ENCODE results near the gene TYMS. TPM values are rescaled to one million over a fixed set of nuclear protein-coding genes. Genes with fewer than 3 reads are reported as not detected.

TYMS gene
- total RNA-seq (2014; rRNA removed), result 49.4 and 72.3 TPM in 2 replicates
- 152 TPM for polyA plus RNA-seq (2012)

DNA sequence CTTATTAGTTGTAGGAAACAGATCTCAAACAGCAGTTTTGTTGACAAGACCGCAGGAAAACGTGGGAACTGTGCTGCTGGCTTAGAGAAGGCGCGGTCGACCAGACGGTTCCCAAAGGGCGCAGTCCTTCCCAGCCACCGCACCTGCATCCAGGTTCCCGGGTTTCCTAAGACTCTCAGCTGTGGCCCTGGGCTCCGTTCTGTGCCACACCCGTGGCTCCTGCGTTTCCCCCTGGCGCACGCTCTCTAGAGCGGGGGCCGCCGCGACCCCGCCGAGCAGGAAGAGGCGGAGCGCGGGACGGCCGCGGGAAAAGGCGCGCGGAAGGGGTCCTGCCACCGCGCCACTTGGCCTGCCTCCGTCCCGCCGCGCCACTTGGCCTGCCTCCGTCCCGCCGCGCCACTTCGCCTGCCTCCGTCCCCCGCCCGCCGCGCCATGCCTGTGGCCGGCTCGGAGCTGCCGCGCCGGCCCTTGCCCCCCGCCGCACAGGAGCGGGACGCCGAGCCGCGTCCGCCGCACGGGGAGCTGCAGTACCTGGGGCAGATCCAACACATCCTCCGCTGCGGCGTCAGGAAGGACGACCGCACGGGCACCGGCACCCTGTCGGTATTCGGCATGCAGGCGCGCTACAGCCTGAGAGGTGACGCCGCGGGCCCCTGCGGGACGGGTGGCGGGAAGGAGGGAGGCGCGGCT lies at the start of gene TYMS:
TYMS (plus strand) TSS at position 343 of the 690 bp plus-strand sequence; CDS start at position 433, 90 bp downstream.
- DNase-seq (ENCODE audit: low read depth), result peak; percentile 62

DNA sequence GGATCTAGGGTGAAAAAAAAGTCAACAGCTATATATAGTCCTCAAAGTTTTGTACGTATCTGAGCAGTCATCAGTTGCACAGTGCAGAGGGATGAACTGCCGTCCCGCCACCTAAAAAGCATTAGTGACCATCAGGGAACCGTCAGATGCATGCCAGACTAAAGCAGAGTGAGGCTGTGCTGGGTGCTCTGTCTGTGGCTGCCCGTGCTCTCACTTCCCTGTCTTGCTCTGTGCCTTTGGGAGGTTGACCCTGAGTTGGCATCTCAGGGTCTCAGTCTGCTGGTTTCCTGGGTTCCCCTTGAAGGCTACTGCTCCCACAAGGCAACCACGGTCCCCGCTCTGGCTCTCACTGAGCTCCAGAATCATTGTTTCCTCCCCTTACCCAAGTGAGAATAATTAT lies 49.5 kb upstream of the TYMS start:
- no peak for DNase-seq (ENCODE audit: low read depth)

- no peak for DNase-seq (ENCODE audit: low read depth)
These were observed 47.1 kb upstream of the TYMS start for GRCh38 chr18:610214-610928.

DNA sequence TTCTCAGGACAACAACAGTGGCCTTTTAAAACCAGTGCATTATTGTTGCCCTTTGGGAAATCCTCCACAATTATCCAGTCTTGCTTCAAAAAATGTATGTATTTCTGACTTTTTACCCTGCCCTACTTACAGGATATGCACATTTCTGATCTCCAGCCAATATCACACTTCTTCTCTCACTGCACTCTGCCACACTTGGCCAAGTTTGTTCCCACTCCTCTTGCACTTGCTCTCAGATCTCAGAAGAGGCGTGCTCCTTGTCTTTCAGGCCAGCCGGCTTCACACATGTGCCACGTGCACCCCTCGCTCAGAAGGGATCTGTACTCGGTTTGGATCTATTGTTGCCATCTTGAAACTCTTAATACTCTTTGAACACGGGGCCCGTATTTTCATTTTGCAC lies 45.3 kb upstream of the TYMS start:
- no peak for DNase-seq (ENCODE audit: low read depth)

DNA sequence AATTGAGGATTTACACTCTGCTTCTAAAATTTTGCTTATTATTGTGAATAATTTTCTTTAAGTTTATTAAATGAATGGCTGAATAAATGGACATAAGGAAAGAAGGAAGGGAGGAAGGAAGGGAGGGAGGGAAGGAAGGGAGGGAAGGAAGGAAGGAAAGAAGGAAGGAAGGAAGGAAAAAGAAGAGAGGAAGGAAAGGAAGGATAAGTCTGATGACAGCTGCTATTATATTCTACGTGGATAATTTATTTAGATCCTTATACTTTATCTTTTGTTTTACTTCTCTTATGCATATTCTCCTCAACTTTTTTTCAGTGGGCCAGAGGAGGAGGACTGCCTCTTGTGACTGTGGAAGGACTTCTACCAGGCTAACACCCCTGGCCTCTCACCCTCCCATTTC lies 43.3 kb upstream of the TYMS start:
- no peak for DNase-seq (ENCODE audit: low read depth)

DNA sequence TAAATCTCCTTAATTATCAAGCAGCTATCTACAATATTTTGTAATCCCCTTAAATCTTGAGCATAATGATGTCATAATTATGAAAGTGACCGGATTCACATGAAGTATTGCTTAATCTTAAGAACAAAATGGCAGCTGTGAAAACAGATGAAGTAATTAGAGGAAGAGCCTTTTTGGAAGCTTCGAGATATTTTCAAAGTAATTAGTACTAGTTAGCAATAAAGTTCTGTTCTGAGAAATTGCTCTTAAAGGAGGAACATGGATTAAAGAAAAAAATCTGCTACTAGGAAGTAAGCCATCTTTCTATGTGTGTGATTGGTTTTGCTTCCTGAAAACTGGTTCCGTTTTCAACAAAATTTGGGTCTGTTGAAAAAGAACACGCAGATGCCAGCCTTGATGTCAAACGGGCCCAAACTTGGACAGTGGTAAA lies 42.3 kb upstream of the TYMS start:
- DNase-seq (ENCODE audit: low read depth), result no peak

DNA sequence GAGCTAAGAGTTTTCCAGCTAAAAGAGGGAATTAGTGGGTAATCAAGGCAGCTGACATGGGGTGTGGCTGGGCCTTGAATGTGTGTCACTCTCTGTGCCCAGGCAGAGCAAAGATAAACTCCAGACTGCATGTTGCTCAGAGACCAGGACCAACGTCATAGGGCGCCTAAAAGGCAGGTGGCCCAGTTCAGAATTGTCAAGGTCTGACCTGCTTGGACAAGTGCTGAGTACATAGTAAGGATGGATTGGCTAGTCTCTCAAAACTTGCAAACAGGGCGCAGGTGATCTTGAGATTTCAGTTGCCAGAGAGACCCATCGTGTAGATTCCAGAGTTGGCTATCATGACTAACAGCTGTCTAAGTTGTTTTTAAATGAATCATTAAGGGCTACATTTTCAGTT lies 41.7 kb upstream of the TYMS start:
- DNase-seq (ENCODE audit: low read depth), result no peak

DNA sequence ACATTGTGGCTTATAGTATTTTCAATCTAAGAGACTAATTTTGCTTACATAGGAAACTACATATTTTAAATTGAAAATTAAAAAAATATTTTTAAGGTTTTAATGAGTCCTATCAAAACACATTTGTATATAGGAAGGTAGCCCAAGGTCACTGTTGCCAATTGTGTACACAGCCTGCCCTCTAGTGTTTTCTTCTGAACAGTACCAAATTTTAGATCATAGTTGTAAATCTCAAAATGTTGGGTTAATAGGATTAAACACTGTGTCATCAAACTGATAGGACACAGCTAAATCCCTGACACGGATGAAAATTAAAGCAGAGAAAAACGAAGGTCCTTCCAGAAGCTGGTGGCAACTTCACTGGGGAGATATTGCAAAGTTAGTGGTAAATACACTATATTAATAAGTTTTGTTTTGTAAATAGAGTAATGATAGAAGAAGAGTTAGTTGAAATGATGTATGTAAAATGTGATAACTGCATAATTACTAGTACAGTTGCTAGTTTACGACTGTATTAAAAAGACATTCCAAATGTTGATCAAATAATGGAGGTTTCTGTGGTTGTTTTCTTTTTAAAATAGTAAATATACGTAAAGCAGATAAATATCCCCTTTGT lies 41.0 kb upstream of the TYMS start:
- peak; percentile 41 for DNase-seq (ENCODE audit: low read depth)

- DNase-seq (ENCODE audit: low read depth), result no peak
These were observed 39.4 kb upstream of the TYMS start for GRCh38 chr18:617970-618504.

DNA sequence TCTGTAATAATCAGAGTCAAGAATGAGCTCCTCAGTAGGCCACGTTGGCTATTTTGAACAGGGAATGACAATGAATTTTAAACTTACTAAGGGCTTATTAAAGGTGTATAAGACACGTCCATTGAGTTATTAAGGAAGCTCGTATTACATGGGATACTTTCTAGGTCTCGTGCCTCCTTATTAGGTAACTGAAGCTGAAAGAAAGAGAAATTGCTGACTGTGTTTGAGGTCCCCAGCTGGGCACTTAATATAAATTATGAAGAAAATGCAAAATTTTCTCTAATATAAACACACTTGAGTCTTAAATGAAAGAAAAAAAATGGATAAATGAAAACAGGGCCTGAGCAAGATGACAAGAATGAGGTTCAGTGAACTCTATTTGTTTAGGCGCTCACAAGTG lies 38.8 kb upstream of the TYMS start:
- no peak for DNase-seq (ENCODE audit: low read depth)

- peak; percentile 81 for DNase-seq (ENCODE audit: low read depth)
These were observed 36.0 kb upstream of the TYMS start for GRCh38 chr18:621291-622043.

DNA sequence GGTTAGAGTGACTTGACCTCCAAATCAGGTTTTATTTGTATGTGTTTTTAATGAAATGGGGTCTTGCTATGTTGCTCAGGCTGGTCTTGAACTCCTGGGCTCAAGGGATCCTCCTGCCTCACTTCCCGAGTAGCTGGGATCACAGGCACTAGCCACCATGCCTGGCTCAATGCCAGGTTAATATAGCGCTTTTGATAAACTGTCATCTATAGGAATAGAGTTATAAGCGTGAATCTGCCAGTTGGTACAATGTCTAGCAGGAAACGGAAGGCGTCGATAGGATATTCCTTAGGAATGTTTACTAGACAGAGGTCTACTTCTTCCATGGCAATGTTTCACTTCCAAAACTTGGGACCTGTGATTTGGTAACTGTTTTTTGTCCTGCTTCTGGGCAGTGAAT lies 35.2 kb upstream of the TYMS start:
- no peak for DNase-seq (ENCODE audit: low read depth)

- peak; percentile 70 for DNase-seq (ENCODE audit: low read depth)
These were observed 33.5 kb upstream of the TYMS start for GRCh38 chr18:623761-624620.

DNA sequence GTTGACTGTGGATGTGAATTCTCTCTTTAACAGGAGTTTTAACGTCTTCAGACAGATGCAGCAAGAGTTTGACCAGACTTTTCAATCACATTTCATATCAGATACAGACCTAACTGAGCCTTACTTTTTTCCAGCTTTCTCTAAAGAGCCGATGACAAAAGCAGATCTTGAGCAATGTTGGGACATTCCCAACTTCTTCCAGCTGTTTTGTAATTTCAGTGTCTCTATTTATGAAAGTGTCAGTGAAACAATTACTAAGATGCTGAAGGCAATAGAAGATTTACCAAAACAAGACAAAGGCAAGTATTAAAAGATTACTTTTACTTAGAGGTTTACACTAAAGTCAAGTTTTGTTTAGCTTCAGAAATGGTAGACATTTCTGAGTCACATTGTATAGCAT lies 30.2 kb upstream of the TYMS start:
- DNase-seq (ENCODE audit: low read depth), result peak; percentile 56

DNA sequence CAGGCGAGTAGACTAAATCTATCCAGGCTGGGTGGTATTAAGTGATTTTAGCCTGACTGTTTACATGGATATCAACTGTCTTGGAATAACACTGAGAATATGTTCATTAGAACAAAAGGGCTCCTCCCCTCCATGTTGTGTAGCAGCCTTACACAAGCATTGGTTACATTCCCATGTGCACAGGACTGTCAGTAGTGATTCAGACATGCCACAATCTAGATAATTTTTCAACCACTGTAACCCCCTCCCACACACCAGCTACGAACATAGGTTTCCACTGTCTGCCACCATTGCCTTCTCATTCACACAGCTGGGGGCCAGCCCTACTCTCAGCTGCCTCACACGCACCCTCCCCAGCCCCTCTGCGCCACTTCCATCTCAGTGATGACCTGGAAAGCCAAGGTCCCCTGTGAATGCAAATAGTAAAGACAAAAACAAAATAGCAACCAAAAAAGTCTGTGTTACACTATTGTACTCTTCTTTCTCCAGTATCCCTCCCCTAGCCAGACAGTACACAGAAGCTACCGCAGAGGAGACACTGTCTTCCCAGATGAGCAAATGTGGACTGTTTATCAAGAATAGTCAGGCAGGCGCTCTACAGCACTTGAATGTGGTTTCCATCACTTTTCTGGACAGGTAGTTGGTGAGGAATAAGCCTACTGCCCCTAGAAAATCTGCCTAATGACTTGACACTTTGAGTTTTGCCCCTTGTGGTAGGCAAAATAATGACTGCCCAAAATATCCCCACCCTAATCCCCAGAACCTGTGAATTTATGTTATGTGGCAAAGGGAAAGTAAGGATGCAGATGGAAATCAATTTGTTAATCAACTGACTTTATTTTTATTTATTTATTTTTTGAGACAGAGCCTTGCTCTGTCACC lies 27.9 kb upstream of the TYMS start:
- no peak for DNase-seq (ENCODE audit: low read depth)

GRCh38 chr18:631560-631959 lies 25.9 kb upstream of the TYMS start:
- DNase-seq (ENCODE audit: low read depth), result no peak

DNA sequence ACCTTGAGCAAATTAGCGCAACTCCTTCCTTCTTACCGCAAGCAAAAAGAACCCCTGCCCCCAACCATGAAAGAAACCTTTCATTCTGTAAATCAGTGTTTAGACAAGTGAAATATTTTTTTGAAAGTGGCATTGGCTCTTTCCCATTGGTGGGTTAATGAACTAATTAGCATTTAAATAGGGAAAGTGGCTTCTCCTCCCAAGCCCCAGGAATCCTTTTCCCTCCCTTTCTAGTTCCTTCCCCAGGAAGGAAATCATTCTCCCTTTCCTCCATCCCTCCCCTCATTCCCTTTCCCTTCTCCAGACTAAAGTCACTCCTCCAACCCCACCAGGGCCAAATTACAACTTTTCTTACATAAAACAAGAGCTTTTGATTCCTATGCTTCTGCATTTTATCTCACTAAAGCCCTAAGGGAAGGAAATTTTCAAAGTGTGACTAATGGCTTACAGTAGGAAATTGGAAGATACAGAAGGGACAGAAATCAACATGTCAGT lies 22.9 kb upstream of the TYMS start:
- DNase-seq (ENCODE audit: low read depth), result no peak

- no peak for DNase-seq (ENCODE audit: low read depth)
These were observed 22.3 kb upstream of the TYMS start for GRCh38 chr18:635171-635570.

DNA sequence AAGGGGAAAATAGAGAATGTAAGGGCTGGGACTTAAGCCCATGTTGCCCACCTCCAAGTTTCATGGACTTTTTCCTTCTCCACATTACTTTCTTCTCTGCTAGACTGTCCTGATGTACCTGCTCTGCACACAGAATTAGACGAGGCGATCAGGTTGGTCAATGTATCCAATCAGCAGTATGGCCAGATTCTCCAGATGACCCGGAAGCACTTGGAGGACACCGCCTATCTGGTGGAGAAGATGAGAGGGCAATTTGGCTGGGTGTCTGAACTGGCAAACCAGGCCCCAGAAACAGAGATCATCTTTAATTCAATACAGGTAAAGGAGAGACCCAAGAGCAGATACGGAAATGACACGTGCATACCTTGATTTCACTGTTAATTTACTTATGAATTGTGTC lies 16.2 kb upstream of the TYMS start:
- DNase-seq (ENCODE audit: low read depth), result no peak
